ENCODE measurements around the gene ZNF821. TPM values are rescaled to one million over a fixed set of nuclear protein-coding genes. Genes with fewer than 3 reads are reported as not detected.

The ZNF821 gene
- total RNA-seq, 1 donor from 2014 or later = 40.9 TPM

DNA sequence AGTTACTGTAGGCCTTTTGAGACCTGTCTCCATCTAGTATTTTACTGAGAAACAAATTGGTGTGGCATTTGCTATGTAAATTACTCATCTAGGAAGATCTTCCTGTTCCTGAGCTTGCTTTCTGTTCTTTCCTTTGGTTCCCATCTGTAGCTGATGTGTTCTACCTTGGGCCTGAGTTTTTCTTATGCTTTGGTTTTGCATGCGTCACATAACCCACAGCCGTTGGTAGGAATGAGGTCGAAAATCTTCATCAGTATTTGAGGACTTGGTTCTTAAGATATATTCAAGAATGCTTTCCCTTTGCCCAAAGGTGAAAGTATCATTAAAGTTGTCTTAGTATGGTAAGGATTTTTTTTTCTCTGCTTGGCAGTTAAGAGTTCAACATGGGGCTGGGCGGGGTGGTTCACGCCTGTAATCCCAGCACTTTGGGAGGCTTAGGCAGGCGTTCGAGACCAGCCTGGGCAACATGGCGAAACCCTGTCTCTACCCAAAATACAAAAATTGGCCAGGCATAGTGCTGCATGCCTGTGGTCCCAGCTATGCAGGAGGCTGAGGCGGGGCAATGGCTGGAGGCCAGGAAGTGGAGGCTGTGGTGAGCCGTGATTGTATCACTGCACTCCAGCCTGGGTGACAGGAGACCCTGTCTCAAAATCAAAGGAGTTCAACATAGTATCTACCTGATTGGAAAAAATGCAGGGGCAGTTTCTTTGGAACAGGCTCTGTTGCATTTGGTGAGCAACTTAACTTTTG lies 40.1 kb upstream of the ZNF821 start:
- TF ChIP-seq, protein P1, sequence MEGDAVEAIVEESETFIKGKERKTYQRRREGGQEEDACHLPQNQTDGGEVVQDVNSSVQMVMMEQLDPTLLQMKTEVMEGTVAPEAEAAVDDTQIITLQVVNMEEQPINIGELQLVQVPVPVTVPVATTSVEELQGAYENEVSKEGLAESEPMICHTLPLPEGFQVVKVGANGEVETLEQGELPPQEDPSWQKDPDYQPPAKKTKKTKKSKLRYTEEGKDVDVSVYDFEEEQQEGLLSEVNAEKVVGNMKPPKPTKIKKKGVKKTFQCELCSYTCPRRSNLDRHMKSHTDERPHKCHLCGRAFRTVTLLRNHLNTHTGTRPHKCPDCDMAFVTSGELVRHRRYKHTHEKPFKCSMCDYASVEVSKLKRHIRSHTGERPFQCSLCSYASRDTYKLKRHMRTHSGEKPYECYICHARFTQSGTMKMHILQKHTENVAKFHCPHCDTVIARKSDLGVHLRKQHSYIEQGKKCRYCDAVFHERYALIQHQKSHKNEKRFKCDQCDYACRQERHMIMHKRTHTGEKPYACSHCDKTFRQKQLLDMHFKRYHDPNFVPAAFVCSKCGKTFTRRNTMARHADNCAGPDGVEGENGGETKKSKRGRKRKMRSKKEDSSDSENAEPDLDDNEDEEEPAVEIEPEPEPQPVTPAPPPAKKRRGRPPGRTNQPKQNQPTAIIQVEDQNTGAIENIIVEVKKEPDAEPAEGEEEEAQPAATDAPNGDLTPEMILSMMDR (IDR thresholded peaks at IDR 0.05; ENCODE audit: partially characterized antibody, unreplicated experiment) = no peak
- Mint-ChIP-seq H3K9me3 (ENCODE audit: unreplicated experiment) (no peaks in the 10 kb centered on the region), H3K4me3 (ENCODE audit: unreplicated experiment) (no peak overlapping the region), H3K36me3 (ENCODE audit: unreplicated experiment) (no peaks in the 10 kb centered on the region), H3K27me3 (ENCODE audit: unreplicated experiment) (peaks cover 1% of the 10 kb centered on the region), H3K4me1 (ENCODE audit: low read depth, unreplicated experiment) (peaks cover 2% of the 10 kb centered on the region), H3K27ac (ENCODE audit: unreplicated experiment) (no peak overlapping the region)
- DNase-seq = no peak

GRCh38 chr16:71920658-71921057 lies 36.7 kb upstream of the ZNF821 start:
- H3K4me1 Mint-ChIP-seq (ENCODE audit: low read depth, unreplicated experiment) = no peaks in the 10 kb centered on the region
- H3K9me3 Mint-ChIP-seq (ENCODE audit: unreplicated experiment) = no peaks in the 10 kb centered on the region
- no peak overlapping the region for H3K27ac Mint-ChIP-seq (ENCODE audit: unreplicated experiment)
- no peak overlapping the region for H3K4me3 Mint-ChIP-seq (ENCODE audit: unreplicated experiment)
- no peak for DNase-seq
- H3K27me3 Mint-ChIP-seq (ENCODE audit: unreplicated experiment) = no peaks in the 10 kb centered on the region
- H3K36me3 Mint-ChIP-seq (ENCODE audit: unreplicated experiment) = peaks cover 16% of the 10 kb centered on the region
- TF ChIP-seq, protein P1 (IDR thresholded peaks at IDR 0.05; ENCODE audit: partially characterized antibody, unreplicated experiment) = no peak

DNA sequence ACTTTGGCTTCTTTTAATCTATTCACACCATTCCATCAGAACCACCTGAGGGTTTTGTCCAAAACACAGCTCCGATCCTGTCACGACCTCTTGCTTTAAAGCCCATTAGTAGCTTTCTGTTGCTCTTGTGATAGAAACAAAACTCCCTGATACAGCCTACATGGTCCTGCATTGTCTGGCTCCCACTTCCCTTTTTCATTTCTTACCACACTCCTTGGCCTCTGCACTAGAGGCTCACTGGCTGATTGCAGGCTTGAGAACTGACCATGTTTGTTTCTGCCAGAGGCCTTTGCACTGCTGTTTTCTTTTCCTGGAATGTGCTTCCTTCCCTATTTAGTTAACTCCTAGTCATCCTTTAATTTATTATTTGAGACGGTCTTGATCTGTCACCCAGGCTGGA lies 35.1 kb upstream of the ZNF821 start:
- Mint-ChIP-seq H3K4me1 (ENCODE audit: low read depth, unreplicated experiment) (no peaks in the 10 kb centered on the region), H3K9me3 (ENCODE audit: unreplicated experiment) (no peaks in the 10 kb centered on the region), H3K4me3 (ENCODE audit: unreplicated experiment) (no peak overlapping the region), H3K36me3 (ENCODE audit: unreplicated experiment) (peaks cover 16% of the 10 kb centered on the region), H3K27me3 (ENCODE audit: unreplicated experiment) (no peaks in the 10 kb centered on the region), H3K27ac (ENCODE audit: unreplicated experiment) (no peak overlapping the region)
- TF ChIP-seq, protein P1 (IDR thresholded peaks at IDR 0.05; ENCODE audit: partially characterized antibody, unreplicated experiment) = no peak
- no peak for DNase-seq

- Mint-ChIP-seq H3K4me3 (ENCODE audit: unreplicated experiment) (no peak overlapping the region), H3K9me3 (ENCODE audit: unreplicated experiment) (peaks cover 3% of the 10 kb centered on the region), H3K4me1 (ENCODE audit: low read depth, unreplicated experiment) (no peaks in the 10 kb centered on the region), H3K27me3 (ENCODE audit: unreplicated experiment) (no peaks in the 10 kb centered on the region), H3K27ac (ENCODE audit: unreplicated experiment) (no peak overlapping the region), H3K36me3 (ENCODE audit: unreplicated experiment) (peaks cover 16% of the 10 kb centered on the region)
- DNase-seq = no peak
- TF ChIP-seq, protein P1 (IDR thresholded peaks at IDR 0.05; ENCODE audit: partially characterized antibody, unreplicated experiment) = no peak
Measured at GRCh38 chr16:71917900-71918299, 33.9 kb upstream of the ZNF821 start.

DNA sequence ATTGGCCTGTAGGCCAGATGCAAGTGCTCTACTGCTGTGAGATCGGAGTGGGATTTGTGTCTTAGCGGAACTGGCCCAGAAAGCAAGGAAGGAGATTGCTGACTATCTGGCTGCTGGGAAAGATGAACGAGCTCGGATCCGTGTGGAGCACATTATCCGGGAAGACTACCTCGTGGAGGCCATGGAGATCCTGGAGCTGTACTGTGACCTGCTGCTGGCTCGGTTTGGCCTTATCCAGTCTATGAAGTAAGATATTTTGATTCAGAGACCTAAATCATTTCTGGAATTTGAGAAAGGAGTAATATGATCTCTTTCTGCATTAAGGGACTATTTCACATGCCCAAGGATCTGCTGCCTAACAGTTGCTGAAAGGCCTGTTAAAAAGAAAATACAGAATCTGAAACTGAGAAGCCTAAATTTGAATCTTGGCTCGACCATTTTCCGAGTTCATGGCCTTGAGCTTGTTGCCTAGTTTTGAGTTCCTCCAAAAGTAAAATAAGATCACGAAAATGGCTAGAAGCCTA lies 32.5 kb upstream of the ZNF821 start:
- H3K27ac Mint-ChIP-seq (ENCODE audit: unreplicated experiment) = no peak overlapping the region
- DNase-seq = no peak

More for the DNA sequence above, 32.5 kb upstream of the ZNF821 start:
- Mint-ChIP-seq H3K9me3 (ENCODE audit: unreplicated experiment) (peaks cover 3% of the 10 kb centered on the region), H3K27me3 (ENCODE audit: unreplicated experiment) (no peaks in the 10 kb centered on the region), H3K4me3 (ENCODE audit: unreplicated experiment) (no peak overlapping the region), H3K4me1 (ENCODE audit: low read depth, unreplicated experiment) (no peaks in the 10 kb centered on the region), H3K36me3 (ENCODE audit: unreplicated experiment) (peaks cover 16% of the 10 kb centered on the region)
- TF ChIP-seq, protein P1 (IDR thresholded peaks at IDR 0.05; ENCODE audit: partially characterized antibody, unreplicated experiment) = no peak
